Ishikawa (cell line): Measurements from ENCODE around the gene FRZB.

Source experiments
- MAX ChIP-seq: IDR thresholded peaks from 2 replicates; pipeline ENCODE4 v1.6.1; 2012
- NFIC ChIP-seq: IDR thresholded peaks from 2 replicates; pipeline ENCODE4 v1.6.1; 2012
- RAD21 ChIP-seq: IDR thresholded peaks from 2 replicates; pipeline ENCODE4 v1.6.1; 2012; ENCODE audit warnings: low read depth
- REST ChIP-seq: IDR thresholded peaks from 2 replicates; pipeline ENCODE4 v1.6.1; 2012; ENCODE audit warnings: low read depth, mild to moderate bottlenecking
- TAF1 ChIP-seq: IDR thresholded peaks from 2 replicates; pipeline ENCODE4 v1.6.1; 2012; ENCODE audit warnings: low read depth, mild to moderate bottlenecking
- TCF12 ChIP-seq: IDR thresholded peaks from 2 replicates; pipeline ENCODE4 v1.6.1; 2012; ENCODE audit warnings: low read depth

GRCh38 chr2:182870227-182870626 is 3.8 kb upstream of the FRZB start:
- no peak for TF ChIP-seq TAF1
- TF ChIP-seq TCF12, result no peak
- TF ChIP-seq RAD21, result peak; percentile 76
- TF ChIP-seq REST, result no peak
- no peak for TF ChIP-seq MAX
- TF ChIP-seq NFIC, result no peak
